ENCODE data around the gene ZIC1. TPM values are rescaled to one million over a fixed set of nuclear protein-coding genes. Genes with fewer than 3 reads are reported as not detected.

Gene ZIC1
- total RNA-seq, 1 experiment from 2014 or later: not detected

GRCh38 chr3:147407498-147408187 is 1.5 kb upstream of the ZIC1 start:
- Histone ChIP-seq H2AFZ (ENCODE audit: low read length) (no peak overlapping the region), H4K20me1 (ENCODE audit: control insufficient read depth, insufficient read depth, insufficient read length) (no peaks in the 10 kb centered on the region), H3K18ac (ENCODE audit: insufficient read length, low read depth, low read length) (no peak overlapping the region), H2AK5ac (ENCODE audit: insufficient read length, low read length) (no peak overlapping the region), H3T11ph (ENCODE audit: low read length) (no peak overlapping the region), H3K4me1 (ENCODE audit: insufficient read depth, low read length) (peaks cover 2% of the 10 kb centered on the region; the same call in 1 of the 2 replicates), H2BK5ac (ENCODE audit: insufficient read length, low read length) (no peak overlapping the region), H3K9me3 (ENCODE audit: control insufficient read depth, low read depth, low read length) (no peaks in the 10 kb centered on the region), H3K56ac (ENCODE audit: insufficient read length, low read depth, low read length) (no peak overlapping the region), H2BK15ac (ENCODE audit: low read depth, low read length) (no peak overlapping the region), H3K79me1 (ENCODE audit: insufficient read depth, low read depth, low read length, poor library complexity, severe bottlenecking) (no peaks in the 10 kb centered on the region), H3K27me3 (ENCODE audit: insufficient read depth, low read length) (peaks cover 84% of the 10 kb centered on the region), H2BK12ac (ENCODE audit: insufficient read length, low read depth, low read length) (no peak overlapping the region), H2BK120ac (ENCODE audit: low read depth, low read length, poor library complexity, severe bottlenecking) (no peak overlapping the region), H3K23me2 (ENCODE audit: insufficient read length, low read depth, low read length, poor library complexity, severe bottlenecking) (peaks cover 25% of the 10 kb centered on the region), H3K9ac (ENCODE audit: extremely low read depth, insufficient read length, low read length) (no peak overlapping the region), H3K79me2 (ENCODE audit: insufficient read depth, low read length) (no peaks in the 10 kb centered on the region), H3K4ac (ENCODE audit: low read depth, low read length) (no peak overlapping the region), H4K8ac (replicated peaks; ENCODE audit: insufficient read length, low read depth, low read length) (no peak overlapping the region), H3K27ac (ENCODE audit: insufficient read length, low read depth, low read length) (no peak overlapping the region), H3K14ac (ENCODE audit: insufficient read depth, low read length) (no peak overlapping the region), H2BK20ac (ENCODE audit: low read depth, low read length, poor library complexity, severe bottlenecking) (no peak overlapping the region), H4K5ac (ENCODE audit: insufficient read length, low read depth, low read length) (no peak overlapping the region), H3K23ac (ENCODE audit: insufficient read length, low read depth, low read length) (no peak overlapping the region), H4K91ac (ENCODE audit: insufficient read length, low read depth, low read length) (no peak overlapping the region), H3K4me2 (ENCODE audit: insufficient read depth, insufficient read length, low read length) (peak overlapping the region; percentile 84)
- no peak for TF ChIP-seq CTCF (conservative IDR thresholded peaks at IDR 0.05)
- Mint-ChIP-seq H3K36me3 (ENCODE audit: insufficient read depth in 1 of 3, low read depth in 3 of 3) (no peaks in the 10 kb centered on the region; a peak in 1 of 7 replicates), H3K4me3 (peak overlapping the region in 1 of 2 experiments; percentile 87; a peak in 3 of 5 replicates), H3K27ac (no peak overlapping the region), H3K4me1 (peaks cover 26 to 82% of the 10 kb centered on the region in 2 experiments), H3K27me3 (ENCODE audit: low read depth) (peaks cover 100% of the 10 kb centered on the region), H3K9me3 (peaks cover 0 to 6% of the 10 kb centered on the region in 2 experiments; a peak in 3 of 5 replicates)
- no CpG with 5 or more reads among the region's 27 CpGs for WGBS (ENCODE audit: extremely low coverage, insufficient read length, low lambda C conversion rate)
- no peak for DNase-seq
